GM12874 (cell line): Measurements from ENCODE around the gene ASTN2.

ENCODE experiments used
- TF ChIP-seq, protein P1 (sequence below): IDR thresholded peaks from 2 replicates; pipeline ENCODE4 v1.5.1; 2011; ENCODE audit warnings: low read depth, mild to moderate bottlenecking, control low read depth, low read length, moderate library complexity; ENCODE audit not compliant: insufficient read depth

The ASTN2 gene

DNA sequence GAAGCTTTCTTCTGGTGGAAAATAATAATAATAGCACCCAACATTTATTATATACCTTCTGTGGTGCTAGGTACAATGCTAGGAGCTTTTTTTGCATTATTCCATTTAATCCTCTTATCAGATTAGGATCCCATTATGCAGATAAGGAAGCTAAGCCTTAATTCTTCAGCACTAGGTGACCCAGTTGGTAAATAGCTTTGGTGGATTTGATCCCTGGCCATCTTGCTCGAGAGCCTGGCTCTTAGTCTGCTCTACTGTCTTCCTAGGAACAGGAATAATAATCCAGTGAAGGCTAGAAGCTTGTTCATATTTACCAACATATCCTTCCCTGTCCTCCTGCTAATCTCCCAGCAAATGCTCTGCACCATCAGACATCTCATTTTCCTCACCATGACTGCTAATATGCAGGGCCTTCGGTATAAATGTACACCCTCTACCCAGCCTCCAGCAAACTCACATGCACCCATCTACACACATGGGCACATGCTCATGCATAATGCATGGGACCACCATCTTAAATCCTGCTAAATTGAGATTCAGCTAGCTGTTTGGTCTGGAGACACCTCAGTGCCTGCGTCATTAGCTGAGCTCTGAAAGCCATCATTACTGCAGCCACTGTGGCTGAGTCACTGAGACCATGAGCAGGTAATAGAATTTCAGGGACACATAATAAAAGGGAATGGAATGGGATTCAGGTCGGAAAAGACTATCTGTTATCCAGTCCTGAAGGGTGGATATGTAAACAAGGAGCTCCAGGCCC lies 640.3 kb downstream of the ASTN2 start:
- TF ChIP-seq, protein P1, sequence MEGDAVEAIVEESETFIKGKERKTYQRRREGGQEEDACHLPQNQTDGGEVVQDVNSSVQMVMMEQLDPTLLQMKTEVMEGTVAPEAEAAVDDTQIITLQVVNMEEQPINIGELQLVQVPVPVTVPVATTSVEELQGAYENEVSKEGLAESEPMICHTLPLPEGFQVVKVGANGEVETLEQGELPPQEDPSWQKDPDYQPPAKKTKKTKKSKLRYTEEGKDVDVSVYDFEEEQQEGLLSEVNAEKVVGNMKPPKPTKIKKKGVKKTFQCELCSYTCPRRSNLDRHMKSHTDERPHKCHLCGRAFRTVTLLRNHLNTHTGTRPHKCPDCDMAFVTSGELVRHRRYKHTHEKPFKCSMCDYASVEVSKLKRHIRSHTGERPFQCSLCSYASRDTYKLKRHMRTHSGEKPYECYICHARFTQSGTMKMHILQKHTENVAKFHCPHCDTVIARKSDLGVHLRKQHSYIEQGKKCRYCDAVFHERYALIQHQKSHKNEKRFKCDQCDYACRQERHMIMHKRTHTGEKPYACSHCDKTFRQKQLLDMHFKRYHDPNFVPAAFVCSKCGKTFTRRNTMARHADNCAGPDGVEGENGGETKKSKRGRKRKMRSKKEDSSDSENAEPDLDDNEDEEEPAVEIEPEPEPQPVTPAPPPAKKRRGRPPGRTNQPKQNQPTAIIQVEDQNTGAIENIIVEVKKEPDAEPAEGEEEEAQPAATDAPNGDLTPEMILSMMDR: no peak

DNA sequence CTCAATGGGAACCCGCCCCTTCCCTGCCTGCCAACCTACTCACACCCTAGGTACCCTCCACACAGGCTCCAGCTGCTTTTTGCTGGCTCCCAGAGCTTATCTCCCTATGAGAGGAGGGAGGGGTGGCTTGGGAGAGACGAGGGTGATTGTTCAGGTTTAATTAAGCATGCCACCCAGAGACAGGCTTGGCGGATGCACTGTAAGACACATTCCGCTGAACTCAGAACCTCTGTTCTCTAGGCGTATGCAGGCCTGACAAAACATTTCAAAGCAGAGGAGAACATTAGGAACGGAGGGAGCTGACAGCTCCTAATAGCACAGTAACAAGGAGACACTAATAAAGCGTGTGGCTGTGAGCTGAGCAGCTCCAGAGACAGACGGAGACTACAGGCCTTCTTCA lies 647.6 kb downstream of the ASTN2 start:
- TF ChIP-seq, protein P1: no peak

DNA sequence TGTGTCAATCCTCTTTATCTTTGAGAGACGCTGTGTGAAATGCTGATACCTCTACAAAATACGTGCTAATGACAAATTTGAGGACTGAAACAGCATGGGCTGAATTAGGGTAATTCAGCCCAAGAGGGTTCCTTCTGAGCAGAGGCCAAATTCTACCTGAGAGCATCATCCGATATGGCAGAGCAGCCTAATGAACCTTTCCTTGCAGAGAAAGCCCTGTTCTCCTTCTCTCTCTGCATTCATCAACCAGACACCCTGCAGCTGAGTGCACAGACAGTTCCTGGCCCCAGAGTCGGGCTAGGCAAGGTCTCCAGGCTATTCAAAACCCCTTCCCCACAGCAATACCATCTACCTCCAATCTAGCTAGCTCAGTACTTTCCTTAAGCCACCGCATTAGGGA lies 649.8 kb downstream of the ASTN2 start:
- TF ChIP-seq, protein P1: no peak

DNA sequence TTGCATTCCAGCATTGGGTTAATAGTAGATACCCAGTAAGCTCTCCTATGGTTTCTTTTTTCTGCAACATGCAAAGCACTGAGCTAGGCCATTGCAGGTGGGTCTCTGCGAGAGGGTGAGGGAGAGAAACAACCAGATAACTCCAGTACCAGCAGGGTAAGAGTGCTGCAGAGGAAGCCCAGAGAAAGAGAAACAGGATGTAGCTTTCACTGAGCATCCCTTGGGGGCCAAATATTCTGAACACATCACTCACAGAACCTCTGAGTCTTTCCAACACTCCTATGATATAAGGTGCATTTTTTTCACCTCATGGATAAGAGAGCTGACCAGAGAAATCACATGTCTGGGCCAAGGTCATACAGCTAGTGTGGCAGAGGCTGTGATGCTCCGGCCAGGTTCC lies 651.1 kb downstream of the ASTN2 start:
- TF ChIP-seq, protein P1: no peak

DNA sequence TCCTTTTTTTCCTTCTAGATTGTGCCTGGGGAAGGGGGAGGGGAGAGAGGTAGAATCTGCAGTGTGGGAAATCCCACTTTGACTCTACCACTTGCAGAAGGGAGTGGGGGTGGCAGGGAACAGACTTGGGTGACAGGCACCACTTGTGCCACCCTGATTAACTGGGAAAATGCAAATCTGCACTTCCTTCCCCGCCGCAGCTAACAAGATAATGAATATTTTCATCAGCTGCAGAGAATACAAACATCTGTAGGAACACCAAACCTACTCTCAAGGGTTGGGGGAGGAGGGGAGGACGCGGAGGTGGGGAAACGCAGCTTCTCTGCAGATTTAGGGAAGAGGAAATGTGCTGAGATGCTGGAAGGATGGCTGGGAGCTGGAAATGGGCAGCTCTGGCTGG lies 654.2 kb downstream of the ASTN2 start:
- TF ChIP-seq, protein P1: no peak

DNA sequence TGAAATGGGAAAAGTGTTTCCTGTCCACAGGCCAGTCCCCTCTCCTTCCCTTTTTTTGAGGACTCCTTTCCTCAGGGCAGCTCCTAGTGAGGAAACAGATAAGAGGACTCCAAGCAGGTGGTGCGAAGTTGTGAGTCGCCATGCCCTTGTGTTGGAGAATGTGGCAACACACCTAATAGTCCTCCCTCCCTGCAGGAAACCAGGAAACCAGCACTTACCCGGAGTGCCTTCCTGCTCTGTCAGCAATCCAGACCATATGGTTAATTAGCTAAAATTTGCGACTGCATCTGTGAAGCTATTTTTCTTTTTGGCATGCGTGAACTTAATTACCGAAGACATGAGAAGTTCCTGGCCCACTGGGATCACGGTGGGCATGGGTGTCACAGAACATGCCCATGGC lies 657.8 kb downstream of the ASTN2 start:
- TF ChIP-seq, protein P1: no peak

DNA sequence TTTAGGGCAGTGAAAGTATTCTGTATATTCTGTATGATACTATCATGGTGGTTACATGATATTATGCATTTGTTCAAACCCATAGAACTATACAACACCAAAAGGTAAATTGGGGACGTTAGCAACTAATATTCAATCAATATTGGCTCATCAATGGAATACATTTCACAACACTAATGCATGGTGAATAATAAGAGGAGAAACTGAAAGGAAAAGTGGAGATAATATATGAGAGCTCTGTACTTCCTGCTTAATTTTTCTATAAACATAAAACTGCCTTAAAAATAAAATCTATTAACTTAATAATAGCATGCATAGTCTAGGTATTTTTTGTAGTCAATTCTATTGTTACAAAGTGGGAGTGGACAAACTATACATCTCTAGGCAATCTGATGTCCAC lies 661.5 kb downstream of the ASTN2 start:
- TF ChIP-seq, protein P1: no peak
